ENCODE measurements around the gene ATXN1.

DNA sequence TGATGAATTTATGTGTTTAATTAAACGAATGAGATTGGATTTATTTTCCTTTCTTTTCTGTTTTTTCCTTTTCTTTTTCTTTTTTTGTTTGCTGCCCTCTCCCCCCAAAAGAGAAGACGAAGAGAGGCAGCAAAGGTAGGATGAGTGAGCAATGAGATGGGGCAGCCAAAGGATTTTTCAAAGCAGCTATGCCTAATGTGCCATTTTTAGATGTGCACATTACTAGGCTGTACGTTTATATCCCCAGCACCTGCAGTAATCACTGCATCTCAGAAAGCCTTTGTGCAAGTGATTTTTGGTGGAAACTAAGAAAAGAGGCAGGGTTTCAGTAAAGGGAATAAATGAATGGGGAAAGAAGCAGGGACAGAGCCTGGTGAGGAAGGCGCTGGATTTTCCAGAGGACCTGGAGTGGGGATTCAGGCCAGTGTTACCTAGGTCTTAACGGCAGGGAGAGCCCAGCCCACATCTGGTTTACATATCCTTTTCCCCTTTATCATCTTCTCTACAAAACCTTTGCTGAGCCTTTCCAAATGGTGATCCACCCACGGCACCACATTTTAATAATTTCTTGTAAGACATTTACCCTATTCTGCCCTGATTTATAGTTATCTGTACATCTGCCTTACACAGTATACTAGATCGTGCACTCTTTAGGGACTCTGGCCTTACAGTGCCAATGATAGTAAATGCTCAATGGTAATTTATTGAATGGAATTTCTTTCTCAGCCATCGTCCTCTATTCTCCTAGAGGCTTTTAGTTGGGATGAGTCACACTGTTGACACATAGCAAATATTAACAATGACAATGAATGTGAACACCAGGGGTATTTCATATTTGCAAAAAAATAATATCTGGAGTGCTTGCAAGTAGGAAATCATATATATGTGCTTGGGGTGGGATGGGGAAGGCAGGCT is 38.3 kb upstream of the ATXN1 start:
- TF ChIP-seq, protein P1, sequence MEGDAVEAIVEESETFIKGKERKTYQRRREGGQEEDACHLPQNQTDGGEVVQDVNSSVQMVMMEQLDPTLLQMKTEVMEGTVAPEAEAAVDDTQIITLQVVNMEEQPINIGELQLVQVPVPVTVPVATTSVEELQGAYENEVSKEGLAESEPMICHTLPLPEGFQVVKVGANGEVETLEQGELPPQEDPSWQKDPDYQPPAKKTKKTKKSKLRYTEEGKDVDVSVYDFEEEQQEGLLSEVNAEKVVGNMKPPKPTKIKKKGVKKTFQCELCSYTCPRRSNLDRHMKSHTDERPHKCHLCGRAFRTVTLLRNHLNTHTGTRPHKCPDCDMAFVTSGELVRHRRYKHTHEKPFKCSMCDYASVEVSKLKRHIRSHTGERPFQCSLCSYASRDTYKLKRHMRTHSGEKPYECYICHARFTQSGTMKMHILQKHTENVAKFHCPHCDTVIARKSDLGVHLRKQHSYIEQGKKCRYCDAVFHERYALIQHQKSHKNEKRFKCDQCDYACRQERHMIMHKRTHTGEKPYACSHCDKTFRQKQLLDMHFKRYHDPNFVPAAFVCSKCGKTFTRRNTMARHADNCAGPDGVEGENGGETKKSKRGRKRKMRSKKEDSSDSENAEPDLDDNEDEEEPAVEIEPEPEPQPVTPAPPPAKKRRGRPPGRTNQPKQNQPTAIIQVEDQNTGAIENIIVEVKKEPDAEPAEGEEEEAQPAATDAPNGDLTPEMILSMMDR (IDR thresholded peaks at IDR 0.05; ENCODE audit: insufficient read depth, low read length, poor library complexity, severe bottlenecking) = no peak
- TF ChIP-seq EZH2phosphoT487 (conservative IDR thresholded peaks at IDR 0.05; ENCODE audit: low read length) = no peak
